GM18499 (cell line): ENCODE measurements around the gene KXD1.
"Not testable (repeated sequence)": the region's sequence is repeated elsewhere in the genome, so short reads cannot be mapped to it uniquely, and the experiment has no call there.

Source experiments
- ATAC-seq: cut with Tn5 transposase; IDR thresholded peaks from one replicate; pipeline ENCODE4 v1.9.1; 2021; ENCODE audit warnings: moderate number of reproducible peaks; ENCODE audit not compliant: insufficient read depth, unreplicated experiment

KXD1 gene

DNA sequence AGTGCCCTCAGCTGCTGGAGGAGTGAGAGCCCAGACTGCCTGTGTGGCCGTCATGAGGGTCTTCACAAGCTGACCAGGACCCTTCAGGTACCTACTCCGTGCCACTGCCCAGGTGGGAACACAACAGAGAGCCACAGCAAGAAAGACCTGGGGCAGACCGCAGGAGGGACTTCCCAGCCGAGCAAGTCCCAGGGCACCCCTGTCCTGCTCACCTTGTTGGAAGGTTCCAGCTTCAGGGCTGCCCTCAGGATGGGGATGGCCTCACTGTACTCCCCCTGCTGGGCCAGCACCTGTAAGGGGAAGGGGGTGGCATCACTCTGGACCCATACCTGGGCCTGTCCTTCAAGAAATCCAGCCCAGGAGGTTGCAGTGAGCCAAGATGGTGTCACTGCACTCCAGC is 24.6 kb upstream of the KXD1 start:
- ATAC-seq = no peak

DNA sequence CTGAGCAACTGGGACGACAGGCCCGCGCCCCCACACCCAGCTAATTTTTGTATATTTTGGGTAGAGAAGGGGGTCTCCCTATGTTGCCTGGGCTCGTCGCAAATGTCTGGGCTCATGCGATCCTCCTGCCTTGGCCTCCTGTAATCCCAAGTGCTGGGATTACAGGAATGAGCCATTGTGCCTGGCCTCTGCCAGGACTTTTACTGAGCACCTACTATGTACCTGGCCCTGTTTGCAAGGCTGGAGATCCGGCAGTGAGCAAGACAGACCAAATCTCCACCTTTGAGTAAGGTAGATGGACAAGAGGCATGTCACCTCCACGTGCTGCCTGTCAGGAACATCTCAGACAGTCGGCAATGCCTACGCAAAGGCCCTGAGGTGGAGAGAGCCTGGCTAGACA is 21.2 kb upstream of the KXD1 start:
- ATAC-seq = no peak

DNA sequence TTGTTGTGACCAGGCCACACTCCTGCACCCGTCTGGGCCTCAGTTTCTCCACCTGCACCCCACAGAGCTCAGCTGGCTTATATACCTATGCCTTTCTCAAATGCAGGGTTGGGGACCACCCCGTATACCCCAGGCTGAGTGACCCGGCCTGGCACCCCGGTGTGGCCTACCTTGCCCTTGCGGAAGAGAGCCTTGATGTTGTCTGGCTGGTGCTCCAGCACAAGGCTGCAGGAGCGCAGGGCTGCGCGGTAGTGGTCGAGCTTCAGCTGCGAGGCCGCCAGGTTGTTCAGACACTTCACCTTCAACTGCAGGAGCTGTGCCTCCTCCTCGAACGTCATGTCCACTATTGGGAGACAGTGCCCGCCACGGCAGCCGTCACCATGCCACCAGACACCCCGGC is 20.2 kb upstream of the KXD1 start:
- no peak for ATAC-seq

DNA sequence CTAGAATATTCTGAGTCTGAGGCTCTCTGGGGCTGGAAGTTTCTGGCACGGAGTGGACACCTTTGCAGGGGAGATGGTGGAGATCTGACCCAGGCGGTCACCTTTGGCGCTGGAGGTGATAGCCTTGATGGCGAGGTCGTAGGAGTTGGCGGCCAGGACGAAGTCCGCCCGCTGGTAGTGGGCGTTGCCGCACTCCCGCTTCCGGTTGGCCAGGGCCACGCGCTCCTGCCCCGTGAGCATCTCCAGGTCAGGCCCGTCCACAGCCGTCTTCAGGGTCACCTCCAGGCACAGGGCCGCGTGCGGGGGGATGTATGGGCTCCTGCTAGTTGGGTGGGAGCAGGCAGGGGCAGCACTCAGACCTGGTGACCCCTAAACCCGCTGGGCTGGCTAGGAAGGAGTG is 19.6 kb upstream of the KXD1 start:
- no peak for ATAC-seq

DNA sequence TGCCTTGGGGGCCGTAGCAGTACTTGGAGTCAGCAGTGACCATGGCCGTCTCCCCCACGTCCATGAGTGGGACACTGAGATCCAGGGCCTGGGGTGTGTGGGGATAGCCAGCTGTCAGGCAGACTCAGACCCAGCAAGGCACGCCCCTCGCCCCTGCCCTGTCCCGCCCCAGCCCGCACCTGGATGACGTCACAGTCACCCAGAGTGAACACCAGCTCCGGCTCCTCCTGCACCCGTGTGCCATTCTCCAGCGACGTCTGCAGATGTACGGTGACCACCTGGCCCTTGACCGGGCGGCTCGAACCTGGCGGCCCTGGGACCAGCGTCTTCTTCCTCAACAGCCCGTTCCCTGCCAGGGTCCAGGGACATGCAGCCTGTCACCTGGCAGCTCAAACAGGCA is 18.3 kb upstream of the KXD1 start:
- no peak for ATAC-seq

DNA sequence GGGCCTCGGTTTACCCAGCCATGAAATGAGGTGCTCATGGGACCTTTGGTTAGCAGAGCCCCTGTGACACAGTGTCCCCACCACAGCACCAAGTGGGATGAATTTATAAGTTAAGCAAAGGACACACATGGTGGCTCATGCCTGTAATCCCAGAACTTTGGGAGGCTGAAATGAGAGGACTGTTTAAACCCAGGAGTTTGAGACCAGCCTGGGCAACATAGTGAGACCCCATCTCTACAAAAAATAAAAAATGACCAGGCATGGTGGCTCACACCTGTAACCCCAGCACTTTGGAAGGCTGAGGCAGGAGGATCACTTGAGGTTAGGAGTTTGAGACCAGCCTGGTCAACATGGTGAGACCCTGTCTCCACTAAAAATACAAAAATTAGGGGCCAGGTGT is 17.5 kb upstream of the KXD1 start:
- not testable (repeated sequence) for ATAC-seq

DNA sequence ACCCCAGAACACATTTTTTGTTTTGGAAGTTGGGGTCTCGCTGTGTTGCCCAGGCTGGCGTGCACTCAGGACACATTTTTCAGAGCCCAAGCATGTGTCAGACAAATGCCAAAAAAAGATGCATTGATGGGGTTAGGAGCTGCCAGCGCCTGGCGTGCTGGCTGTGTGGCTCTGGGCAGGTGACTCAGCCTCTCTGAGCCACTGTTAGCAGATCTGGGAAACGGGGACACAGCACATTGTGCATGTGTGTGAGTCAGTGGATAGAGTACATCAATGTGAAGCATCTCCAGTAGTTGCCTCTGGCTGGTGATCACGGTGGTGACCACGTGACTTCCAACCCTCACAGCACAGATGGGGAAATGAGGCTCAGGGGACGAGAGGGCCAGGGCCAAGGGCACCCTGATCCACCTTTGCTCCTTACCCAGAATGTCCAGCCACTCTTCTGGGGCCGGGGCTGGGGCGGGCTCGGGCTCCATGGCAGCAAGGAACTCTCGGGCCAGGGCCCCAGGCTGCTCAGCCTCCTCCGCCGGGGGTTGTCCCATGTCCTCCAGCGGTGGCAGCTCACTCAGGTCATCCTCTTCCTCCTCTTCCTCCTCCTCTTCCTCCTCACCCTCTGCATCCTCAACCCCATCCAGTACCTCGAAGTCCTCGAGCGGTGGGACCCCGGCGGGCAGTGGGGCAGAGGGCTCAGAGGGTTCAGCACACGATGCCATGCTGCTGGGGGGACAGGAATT is 16.2 kb upstream of the KXD1 start:
- no peak for ATAC-seq

DNA sequence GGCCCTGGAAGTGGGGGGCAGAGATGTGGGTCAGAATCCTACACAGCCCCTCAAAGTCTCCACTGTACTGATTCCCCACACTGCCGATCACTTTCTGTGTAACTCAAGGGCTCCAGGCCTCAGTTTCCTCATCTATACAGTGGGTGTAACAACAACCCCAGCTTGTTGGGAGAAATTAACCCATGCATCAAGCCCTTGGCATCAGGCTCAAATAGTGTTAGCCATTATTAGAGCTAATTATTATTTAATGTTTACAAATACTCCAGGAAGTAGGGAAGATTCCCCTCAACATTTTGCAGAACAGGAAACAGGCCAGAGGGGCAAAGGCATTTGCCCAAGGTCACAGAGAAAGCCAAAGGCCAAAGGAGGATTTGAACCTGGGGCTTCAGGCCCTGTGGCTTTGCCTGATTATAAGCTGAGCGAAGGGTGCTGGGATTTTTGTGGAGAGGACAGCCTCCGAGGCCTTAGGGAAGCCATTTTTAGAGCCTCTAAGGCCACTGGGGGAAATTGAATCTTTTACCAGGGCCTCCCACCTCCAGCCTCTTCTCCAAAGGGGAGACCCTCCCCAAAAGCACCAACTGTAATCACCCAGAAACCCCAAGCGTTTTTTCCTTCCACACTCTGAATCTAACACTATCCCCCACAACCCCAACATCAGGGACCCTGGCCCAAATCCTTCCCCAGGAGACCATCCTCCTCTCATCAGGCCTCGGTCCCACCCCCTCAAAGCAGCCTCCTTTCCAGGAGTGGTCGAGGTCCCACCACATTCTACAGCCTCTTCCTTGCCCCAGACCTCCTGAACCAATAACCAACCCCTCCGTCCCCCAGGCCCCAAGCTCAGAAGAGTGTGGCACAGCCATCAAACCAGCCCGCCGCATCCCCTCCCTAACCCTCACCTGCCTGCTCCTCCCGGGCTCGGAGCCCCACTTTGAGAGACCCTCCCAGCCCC is 15.4 kb upstream of the KXD1 start:
- ATAC-seq = no peak

DNA sequence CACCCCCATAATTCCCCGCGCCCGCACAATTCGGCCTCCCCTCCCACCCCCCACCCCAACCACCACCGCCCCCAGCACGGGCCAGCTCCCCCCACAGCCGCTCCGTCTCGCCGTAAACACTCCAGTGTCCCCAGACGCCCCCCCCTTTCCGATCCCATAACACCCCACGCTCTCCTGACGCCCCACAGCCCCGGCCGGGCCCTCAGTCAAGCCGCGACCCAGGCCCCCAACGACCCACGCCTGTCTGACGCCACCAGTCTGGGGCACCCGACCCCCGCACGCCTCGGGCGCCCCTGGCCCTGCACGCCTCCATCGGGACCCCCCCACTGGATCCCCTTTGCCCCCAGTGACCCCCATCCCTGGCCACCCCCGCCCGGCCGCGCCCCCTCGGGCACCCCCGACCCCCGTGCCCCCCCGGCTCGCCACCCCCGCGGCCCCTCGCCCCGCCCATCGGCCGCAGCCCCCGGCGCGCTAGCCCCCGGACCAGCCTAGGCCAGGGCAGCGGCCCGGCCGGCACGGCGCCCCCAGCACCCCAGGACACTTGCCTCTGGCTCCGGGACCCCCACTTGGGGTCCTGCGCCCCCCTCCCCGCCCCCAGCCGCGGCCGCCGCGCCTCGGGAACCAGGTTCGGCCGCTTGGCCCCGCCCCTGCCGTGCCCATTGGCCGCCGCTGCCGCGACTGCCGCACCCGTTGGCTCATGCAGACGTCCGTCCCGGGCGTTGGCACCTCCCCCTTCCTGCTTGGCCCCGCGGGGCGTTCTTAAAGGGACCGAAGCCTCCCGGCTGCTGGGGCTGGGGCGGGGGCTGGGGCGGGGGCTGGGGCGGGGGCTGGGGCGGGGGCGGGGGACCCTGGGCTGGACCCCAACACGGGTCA is 14.5 kb upstream of the KXD1 start, which contains the start of gene FKBP8:
TSS of gene FKBP8 (minus strand) at position 633 of the 873 bp plus-strand sequence. CDS start 1,603 bp downstream, outside the sequence.
- ATAC-seq = no peak

DNA sequence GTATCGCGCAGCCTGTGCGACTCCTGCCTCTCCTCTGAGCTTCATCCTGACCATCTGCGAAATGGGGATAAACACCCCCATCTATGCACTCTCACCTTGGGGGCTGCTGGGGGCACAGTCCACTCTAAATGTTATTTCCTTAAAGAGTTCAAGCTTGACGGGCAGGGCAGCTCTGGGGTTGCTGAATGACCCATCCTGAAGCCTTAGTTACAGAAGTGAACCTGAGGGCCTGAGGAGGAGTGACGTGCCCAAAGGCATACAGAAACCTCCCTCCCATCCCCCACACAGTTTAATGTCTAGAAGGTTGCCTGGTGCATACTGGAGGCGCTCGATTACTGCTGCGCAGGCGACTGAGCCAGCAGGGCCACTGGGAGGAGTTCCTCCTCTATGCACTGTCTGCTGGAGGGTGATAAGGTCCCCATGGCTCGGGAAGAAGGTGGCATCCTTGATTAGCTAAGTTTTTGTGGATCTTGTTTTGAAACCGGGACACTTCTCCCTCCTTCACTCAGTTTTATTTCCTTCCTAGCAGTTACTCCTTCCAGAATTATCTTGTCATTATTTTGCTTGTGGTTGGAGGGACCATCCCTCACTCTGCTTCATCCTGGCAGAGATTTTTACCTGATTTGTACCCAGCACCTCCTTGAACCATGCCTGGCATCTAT is 13.7 kb upstream of the KXD1 start:
- ATAC-seq = peak; percentile 64

DNA sequence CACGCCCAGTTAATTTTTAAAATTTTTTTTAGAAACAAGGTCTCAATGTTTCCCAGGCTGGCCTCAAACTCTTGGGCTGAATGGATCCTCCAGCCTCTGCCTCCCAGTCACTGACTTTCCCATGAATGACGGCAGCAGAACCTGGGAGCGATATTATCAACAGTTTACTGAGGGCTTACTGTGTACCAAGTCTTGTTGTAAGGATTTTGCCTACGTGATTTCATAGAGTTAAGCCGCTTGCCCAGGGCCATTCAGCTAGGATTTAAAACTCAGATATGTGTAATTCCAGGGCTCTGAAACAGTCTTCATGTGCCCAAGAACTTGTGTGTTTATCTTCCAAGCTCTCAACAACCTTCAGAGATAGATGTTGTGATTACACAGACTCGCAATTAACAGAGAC is 6.0 kb upstream of the KXD1 start:
- no peak for ATAC-seq

DNA sequence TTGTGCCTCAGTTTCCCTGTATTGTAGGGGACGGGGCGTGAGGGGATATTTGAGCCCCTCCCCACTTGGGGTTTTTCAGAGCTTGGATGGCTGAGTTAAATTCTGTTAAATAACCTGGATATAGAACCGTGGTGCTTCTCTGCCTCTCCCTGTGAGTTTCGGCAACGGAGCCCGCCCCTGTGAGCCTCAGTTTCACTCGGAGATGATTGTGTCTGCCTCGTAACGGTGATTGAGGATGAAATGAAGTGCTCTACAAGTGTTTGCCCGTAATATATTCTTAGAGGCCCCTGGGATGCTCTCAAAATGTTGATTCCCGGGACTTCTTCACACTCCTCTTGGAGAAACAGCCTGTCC is 509 bp downstream of the KXD1 start:
- ATAC-seq = no peak

DNA sequence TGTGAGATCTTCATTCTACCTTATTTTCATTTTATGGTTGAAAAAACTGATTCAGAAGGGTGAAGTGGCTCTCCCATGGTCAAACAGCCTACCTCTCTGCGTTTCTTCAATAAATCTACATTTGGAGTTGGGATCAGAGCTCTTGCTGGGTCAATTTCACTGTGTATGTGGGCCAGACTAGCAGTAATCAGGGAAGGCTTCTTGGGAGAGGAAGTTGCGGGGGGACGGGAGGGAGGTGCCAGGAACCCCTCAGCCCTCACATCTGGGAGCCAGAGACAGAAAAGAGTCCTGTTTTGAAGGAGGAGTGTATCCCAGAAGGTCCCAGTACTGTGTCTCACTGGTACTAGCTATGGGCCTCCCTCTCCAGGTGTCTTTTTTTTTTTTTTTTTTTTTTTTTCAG is 934 bp downstream of the KXD1 start:
- ATAC-seq = no peak

DNA sequence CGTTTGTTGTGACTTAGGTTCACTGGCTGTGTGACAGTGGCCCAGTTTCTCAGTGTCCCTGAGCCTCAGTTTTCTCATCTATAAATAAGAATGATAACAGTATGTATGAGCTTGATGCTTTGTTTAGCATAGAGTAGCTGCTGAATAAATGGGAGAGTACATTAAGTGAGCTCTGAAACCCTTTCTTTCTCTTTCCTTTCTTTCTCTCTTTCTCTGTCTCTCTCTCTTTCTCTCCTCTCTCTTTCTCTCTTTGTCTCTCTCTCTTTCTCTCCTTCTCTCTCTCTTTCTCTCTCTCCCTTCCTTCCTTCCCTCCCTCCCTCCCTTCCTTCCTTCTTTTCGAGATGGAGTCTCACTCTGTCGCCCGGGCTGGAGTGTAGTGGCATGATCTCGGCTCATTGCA is 2.0 kb downstream of the KXD1 start:
- ATAC-seq = no peak

DNA sequence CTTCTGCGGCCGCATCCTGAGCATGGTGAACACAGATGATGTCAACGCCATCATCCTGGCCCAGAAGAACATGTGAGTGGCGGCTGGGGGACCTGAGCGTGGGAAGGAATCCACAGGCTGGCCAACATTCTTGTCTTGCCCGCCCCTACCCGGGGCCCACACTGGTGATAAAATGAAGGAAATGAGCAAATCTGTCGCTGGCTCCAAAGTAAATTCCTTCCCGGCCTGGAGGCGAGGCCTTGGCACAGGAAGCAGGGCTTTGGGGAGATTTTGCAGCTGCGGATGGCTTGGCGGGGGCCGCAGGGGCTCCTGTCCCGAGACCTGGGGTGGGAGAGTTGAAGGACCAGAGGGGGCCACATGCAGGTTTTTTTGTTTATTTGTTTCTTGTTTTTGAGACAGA is 4.4 kb downstream of the KXD1 start:
- no peak for ATAC-seq

DNA sequence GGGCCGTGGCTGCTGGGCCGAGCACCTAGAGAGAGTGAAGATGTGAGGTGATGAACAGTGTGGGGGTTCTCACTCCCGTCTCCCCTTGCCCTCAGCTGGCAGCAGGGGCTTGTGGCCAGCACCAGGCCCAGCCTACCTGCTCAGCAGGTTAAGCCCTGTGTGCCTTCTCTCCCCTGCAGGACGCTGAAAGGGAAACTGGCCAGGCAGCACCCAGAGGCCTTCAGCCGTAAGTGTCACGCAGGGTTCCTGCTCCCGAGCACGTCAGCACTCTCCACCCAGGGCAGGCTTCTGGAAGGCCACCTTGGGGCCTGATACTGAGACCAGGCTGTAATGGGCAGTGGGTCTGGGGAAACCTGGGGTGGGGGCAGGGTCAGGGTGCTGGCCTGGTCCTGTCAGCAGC is 9.3 kb downstream of the KXD1 start:
- ATAC-seq = no peak

DNA sequence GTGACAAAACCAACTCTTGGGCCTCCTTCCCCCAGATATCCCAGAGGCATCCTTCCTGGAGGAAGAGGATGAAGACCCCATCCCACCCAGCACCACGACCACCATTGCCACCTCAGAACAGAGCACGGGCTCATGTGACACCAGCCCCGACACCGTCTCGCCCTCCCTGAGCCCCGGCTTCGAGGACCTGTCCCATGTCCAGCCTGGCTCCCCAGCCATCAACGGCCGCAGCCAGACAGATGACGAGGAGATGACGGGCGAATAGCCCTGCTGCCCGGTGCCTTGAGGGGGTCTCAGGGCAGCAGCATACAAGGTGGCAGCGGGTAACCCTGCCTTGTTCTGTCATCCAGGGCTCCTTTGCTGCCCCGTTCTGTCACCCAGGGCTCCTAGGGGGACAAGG is 10.7 kb downstream of the KXD1 start:
- ATAC-seq = no peak

DNA sequence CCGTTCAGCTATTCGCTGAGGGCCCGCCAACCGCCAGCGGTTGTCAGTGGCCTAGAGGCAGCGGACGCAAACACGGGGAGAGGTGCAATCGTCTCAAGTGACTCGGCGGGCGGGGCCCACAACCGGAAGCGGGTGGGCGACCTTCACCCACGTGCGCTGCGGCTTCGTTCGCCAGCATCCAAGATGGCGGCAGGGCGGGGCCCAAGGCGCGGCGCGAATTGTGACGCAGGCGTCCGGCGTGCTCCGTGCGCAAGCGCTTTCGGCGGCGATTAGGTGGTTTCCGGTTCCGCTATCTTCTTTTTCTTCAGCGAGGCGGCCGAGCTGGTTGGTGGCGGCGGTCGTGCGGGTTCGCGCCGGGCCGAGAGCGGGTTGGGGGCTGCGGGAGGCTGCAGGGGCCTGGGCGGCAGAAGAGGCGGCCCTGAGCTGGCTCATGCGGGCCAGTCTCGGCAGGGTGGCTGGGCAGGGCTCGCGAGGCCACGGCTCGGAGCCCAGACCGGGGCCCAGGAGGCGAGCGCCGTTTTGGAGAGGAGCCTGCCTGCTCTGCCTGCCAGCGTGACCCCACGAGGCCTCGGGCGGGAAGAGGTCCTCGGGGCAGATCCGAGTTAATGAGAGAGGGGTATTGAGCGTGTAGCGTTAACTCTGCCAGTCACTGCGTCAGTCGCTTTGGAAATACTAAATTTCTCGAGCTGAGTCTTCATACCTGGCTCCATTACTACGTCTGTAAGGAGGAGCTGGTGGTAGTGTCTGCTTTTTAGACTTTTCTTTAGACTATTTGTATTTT is 14.1 kb downstream of the KXD1 start, which contains the start of gene UBA52:
TSS of gene UBA52 (plus strand) at position 294 of the 781 bp plus-strand sequence. CDS start 1,444 bp downstream, outside the sequence.
- ATAC-seq = peak; percentile 71

DNA sequence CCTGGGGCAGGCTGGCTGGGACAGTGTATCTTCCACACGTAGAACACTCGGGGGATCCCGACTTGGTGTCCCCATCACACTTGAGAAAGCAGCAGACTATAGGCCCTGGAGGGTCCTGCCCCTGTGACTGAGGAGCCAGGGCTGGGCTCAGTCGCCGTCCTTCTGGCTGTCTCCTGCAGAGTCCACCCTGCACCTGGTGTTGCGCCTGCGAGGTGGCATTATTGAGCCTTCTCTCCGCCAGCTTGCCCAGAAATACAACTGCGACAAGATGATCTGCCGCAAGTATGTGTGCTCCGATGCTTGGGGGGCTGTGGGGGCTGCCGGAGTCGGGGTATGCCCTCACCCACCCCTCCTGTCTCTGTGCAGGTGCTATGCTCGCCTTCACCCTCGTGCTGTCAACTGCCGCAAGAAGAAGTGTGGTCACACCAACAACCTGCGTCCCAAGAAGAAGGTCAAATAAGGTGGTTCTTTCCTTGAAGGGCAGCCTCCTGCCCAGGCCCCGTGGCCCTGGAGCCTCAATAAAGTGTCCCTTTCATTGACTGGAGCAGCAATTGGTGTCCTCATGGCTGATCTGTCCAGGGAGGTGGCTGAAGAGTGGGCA is 17.1 kb downstream of the KXD1 start:
- ATAC-seq = no peak
